ENCODE results near the gene CYTH4. TPM values are rescaled to one million over a fixed set of nuclear protein-coding genes. Genes with fewer than 3 reads are reported as not detected.
A peak's percentile ranks its signal among the peaks of the same experiment; 100 is the strongest.

Gene CYTH4
- total RNA-seq, 6 donors from 2014 or later = 16.7 to 71.2 (median 44.7) TPM

DNA sequence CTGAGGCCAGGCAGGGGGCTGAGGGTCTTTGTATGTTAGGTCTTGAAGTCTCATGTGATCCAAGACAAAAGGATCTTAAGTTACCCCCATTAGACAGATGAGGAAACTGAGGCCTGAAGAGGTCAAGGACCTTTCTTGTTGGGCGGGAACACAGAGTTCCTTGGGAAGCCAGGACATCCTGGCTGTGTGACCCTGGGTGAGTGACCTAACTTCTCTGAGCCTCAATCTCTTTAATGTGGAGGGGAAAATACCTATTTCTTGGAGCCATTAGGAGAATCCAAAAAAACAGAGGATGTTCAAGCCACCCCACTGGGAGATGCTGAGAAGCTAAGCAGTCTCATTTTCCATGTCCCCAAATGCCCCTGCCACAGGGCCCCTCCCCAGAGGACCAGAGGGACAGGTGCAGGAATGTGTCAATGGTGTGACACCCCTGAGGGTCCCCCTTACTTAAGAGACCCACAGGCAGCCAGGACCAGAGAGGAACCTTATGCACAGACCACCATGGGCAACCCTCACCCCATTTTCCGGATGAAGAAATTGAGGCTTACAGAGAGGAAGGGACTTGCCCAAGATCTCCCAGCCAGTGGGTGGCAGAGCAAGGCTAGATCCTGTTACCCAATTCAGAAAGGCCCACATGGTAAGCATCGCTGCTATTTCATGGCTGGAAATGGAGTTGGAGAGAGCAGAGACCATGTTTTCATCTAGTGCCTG lies 46.3 kb upstream of the CYTH4 start:
- DNase-seq (no peak), ATAC-seq (ENCODE audit: low FRiP score in 2 of 2) (peak in 1 of 2 donors; percentile 9)
- 75 to 95% methylated on average over 3 of the region's 3 CpGs for WGBS, 2 donors
- Histone ChIP-seq H3K27me3 (no peaks in the 10 kb centered on the region), H3K4me3 (no peak overlapping the region), H3K36me3 (no peaks in the 10 kb centered on the region), H3K9me3 (no peaks in the 10 kb centered on the region), H3K4me1 (peaks cover 4 to 20% (median 10%) of the 10 kb centered on the region in 4 donors), H3K27ac (peak overlapping the region in 2 of 4 donors; percentile 47 to 54)
- TF ChIP-seq POLR2A (IDR thresholded peaks at IDR 0.05) (no peak), EP300 (IDR thresholded peaks at IDR 0.05) (no peak), POLR2AphosphoS5 (IDR thresholded peaks at IDR 0.05) (no peak), CTCF (IDR thresholded peaks at IDR 0.05) (no peak)

- DNase-seq (no peak), ATAC-seq (ENCODE audit: low FRiP score in 2 of 2) (no peak)
- Histone ChIP-seq H3K27me3 (no peaks in the 10 kb centered on the region), H3K9me3 (no peaks in the 10 kb centered on the region), H3K4me1 (peaks cover 4 to 29% (median 17%) of the 10 kb centered on the region in 4 donors), H3K36me3 (no peaks in the 10 kb centered on the region), H3K4me3 (no peak overlapping the region), H3K27ac (peak overlapping the region in 3 of 4 donors; percentile 47 to 61 (median 54))
- TF ChIP-seq CTCF (IDR thresholded peaks at IDR 0.05) (no peak), POLR2A (IDR thresholded peaks at IDR 0.05) (no peak), POLR2AphosphoS5 (IDR thresholded peaks at IDR 0.05) (no peak), EP300 (IDR thresholded peaks at IDR 0.05) (no peak)
- WGBS, 2 donors = 71 to 72% methylated on average over 20 of the region's 20 CpGs
Measured at GRCh38 chr22:37237371-37238268, 44.7 kb upstream of the CYTH4 start.

- Histone ChIP-seq H3K4me3 (no peak overlapping the region), H3K4me1 (peaks cover 9 to 38% (median 23%) of the 10 kb centered on the region in 4 donors), H3K9me3 (no peaks in the 10 kb centered on the region), H3K27me3 (no peaks in the 10 kb centered on the region), H3K36me3 (no peaks in the 10 kb centered on the region), H3K27ac (peak overlapping the region in 2 of 4 donors; percentile 83 to 91)
- TF ChIP-seq POLR2AphosphoS5 (IDR thresholded peaks at IDR 0.05) (no peak), POLR2A (IDR thresholded peaks at IDR 0.05) (no peak), EP300 (IDR thresholded peaks at IDR 0.05) (no peak), CTCF (IDR thresholded peaks at IDR 0.05) (no peak)
- ATAC-seq (ENCODE audit: low FRiP score in 2 of 2) (no peak), DNase-seq (no peak)
- 80 to 92% methylated on average over 4 to 10 of the region's 10 CpGs for WGBS, 2 donors
Measured at GRCh38 chr22:37239336-37240239, 42.7 kb upstream of the CYTH4 start.

GRCh38 chr22:37240240-37240940 lies 41.9 kb upstream of the CYTH4 start:
- ATAC-seq (ENCODE audit: low FRiP score in 2 of 2) (no peak), DNase-seq (no peak)
- peaks cover 12 to 44% (median 27%) of the 10 kb centered on the region in 4 donors for H3K4me1 ChIP-seq
- H3K36me3 ChIP-seq = no peaks in the 10 kb centered on the region
- 87 to 88% methylated on average over 9 to 11 of the region's 11 CpGs for WGBS, 2 donors
- no peaks in the 10 kb centered on the region for H3K9me3 ChIP-seq
- peak overlapping the region in 2 of 4 donors; percentile 83 to 91 for H3K27ac ChIP-seq
- H3K4me3 ChIP-seq = no peak overlapping the region
- TF ChIP-seq EP300 (IDR thresholded peaks at IDR 0.05) (no peak), POLR2A (IDR thresholded peaks at IDR 0.05) (no peak), POLR2AphosphoS5 (IDR thresholded peaks at IDR 0.05) (no peak), CTCF (IDR thresholded peaks at IDR 0.05) (no peak)
- no peaks in the 10 kb centered on the region for H3K27me3 ChIP-seq

Data from upper lobe of left lung (tissue), 6 donors.